GM23248 (cell line): ENCODE data around the gene APOA4.

Experiments used
- EZH2 ChIP-seq: fragments of 200-600 bp; sonication (generic); IDR thresholded peaks from 2 replicates; pipeline ENCODE4 v1.6.1; 2018; ENCODE audit warnings: antibody characterized with exemption, mild to moderate bottlenecking; ENCODE audit not compliant: insufficient read depth, poor library complexity, severe bottlenecking
- EZH2phosphoT487 ChIP-seq: fragments of 200-600 bp; sonication (generic); IDR thresholded peaks from 2 replicates; pipeline ENCODE4 v1.6.1; 2018; ENCODE audit warnings: antibody characterized with exemption, moderate library complexity, mild to moderate bottlenecking, low read depth; ENCODE audit not compliant: insufficient read depth

- TF ChIP-seq EZH2 (no peak), EZH2phosphoT487 (no peak)
Observed at GRCh38 chr11:116825854-116826750, 3.0 kb upstream of the APOA4 start.
